Right renal cortex interstitium (tissue), 3 donors: ENCODE data around the gene CD44. TPM values are rescaled to one million over a fixed set of nuclear protein-coding genes. Genes with fewer than 3 reads are reported as not detected.

Experiments used
- DNase-seq, 3 donors: peaks; one replicate each; pipeline ENCODE4 v3.0.0-alpha.2; 2013; ENCODE audit warnings: low read depth in 3 of 3, low spot score in 2 of 3
- polyA plus RNA-seq, 3 donors: library from polyadenylated mRNA; unstranded; fragments of 120-200 nt; gene quantifications; one replicate each; pipeline ENCODE4 v1.2.1, GENCODE V29; 2013; ENCODE audit not compliant: insufficient read length in 3 of 3

Gene CD44
- polyA plus RNA-seq, 3 donors, result 11.9 to 13.9 (median 13.8) TPM

DNA sequence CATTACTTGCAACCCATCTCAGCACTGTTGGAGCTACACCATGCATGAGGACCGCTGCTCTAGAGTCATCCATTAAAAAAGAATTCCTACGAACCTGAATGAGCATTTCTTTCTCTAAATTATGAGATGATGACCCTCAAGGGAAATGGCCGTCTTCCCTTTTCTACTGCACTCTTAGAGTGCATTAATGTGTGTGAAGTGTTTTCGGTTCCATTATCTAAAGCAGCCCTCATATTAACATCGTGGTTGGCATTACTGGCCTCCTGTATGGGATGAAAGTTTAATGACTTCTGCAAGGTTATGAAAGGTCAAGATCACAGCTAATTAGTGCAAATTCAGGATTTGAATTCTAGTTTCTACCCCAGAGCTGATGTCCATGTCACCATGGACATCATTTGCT is 16.7 kb downstream of the CD44 start:
- no peak for DNase-seq

DNA sequence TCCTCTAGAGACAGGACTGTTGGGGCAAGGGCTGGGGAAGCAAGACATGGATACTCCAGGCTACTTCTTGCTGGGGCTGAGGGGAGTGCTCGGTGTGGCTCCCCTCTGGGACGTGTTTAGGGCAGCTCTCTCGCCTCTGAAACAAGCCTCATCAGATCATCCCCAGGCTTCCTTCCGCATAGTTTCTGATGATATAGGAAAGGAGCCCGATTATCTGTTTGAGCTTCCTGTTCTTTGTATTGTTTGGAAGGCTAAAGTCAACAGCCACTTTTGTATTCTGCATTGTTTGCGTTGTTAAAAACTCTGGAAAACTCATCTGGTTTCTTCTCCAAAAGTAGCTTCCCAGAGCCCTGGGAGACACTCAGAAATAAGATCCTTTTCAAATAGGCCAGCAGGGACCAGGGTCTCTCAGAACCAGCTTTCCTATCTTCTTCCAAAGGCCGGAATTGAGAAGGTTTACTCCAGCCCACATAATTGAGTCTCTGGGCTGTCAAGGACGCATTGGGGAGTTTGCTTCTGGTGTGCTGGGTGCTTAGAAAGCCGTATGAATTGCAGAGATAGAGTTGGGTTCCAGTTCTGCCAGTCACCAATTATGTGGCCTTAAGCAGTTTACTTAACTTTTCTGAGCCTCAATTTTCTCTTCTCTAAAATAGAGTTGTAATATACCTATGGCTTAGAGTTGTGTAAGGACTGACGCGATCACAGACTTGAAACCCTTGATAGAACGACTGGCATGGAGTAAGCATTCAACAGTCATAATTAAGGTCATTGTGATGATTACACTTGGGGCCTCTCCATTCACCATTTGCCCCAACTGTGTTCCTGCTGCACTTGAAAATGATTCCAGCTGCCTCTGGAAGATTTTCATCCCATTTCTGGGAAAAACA is 19.1 kb downstream of the CD44 start:
- no peak for DNase-seq

DNA sequence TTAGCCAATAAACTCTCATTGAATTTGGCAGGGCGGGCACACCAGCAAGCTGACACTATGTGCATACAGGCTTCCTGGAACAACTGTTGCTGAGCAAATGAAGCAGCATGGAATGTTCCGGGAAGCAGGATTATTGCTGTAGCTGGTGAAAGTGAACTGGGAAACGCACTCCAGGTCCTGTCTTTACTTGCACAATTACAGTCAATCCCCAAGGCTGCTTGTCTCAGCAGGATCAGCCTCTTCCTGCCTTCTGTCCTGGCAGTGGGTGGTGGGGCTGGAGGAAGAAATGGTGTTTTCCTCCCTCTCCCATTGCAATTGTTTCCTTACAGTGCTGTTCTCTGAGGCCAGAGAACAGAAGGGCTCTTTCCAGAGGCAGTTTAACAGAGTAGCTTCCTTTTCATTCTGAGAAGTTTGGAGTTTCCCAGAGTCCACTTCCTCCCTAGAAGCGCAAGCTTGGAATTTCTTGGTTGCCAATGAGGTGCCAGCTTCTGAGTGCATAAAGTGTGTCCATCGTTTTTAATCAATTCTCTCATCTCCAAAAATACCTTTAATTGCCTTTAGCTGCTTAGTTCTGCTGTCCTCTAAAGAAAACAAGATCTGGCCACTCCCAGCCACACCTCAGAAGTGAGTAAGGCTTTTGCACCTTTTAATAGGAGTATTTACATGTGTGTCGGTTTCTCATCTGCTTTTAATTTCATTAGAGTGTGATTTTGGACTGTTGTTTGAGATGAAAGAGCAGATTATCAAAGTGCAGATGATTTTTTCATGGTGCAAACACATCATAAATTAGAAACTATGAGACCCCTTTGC is 19.9 kb downstream of the CD44 start:
- DNase-seq, result no peak

DNA sequence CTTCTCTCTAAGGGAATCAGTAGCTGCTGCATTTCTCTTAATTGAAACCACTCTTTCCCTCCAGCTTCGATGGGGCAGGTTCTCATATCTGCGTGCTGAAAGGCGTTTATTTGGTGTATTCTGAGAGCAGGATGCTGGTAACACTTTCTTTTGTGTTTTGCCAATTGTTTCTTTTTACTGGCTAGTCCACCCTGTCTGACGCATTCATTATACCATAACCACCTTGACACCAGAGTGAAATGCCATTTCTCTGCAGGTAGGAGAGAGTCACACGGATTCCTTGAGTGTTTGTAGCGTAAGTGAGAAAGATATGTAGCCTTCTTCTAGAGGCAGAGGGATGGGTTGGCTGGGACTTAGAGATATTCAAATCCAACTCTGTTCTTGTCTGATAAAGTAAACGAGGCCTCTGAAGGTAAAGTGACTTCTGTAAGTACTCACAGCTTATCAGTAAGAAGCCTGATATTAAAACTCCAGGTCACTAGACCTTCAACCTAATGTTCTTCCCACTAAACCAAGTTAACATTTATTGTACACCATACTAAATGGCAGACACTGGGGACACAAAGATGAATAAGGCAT is 21.4 kb downstream of the CD44 start:
- no peak for DNase-seq

DNA sequence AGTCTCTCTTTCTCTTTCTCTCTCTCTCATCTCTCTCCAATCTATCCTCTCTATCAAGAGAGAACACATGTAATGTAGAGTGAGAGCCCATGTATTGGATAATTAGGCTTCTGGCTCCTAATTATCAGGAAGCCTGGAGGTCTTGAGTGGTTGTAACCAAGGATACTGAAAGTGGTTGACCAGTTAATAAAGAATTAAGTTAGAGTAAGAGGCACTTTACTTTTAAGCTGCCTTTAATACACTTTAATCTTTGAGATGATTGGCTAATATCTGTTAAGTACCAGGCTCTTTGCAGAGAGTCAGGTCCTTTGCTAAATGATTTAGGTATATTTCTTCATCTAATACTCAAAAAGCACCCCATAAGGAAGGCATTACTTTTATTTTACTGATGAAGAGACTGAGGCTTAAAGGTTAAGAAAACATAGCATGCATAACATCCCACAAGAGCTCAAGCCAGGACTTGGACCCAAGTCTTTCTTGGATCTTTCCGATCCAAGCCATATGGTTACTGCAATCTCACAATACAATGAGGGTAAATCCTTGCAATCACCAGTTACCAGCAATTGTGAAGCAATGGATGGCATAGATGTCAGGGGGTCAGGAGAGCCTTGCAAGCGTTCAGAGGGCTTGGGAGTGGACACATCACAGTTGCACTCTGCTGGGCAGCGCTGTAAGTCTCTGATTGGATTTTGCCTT is 22.1 kb downstream of the CD44 start:
- DNase-seq, result no peak

DNA sequence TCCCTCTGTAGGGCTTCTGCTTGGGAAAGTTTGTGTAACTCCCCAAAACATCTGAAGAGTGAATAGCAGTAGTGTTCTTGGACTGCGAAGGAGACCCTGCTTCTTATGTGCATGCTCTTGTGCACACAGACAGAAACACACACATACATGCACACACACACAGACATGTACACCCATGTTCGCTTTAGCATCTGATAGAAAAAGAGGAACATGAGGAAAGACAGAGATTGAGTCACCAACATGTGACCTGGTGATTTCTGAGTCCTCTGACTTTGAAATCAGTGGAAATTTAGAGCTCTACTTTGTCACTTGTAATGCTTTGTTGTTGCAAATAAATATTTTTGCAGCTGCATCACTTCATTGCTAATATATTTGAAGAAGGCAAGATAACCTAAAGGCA is 23.8 kb downstream of the CD44 start:
- no peak for DNase-seq

DNA sequence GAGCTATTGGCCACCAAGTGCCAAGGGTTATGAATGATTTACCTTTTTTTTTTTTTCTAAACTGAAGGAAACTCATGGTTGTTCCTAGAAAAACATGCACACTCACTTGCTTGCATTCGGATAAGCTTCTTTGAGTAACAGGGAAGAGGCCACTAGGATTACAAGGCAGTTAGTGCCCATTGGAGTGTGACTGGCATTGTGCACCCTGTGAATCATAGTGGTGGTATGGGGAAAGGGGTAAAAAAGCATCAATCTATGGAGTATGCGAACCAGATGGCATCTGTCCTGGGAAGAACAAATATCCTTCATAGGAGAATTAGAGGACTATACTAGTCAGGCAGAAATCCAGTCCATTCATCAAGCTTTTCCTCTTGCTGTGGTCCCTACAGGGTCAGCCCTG is 24.2 kb downstream of the CD44 start:
- DNase-seq, result no peak

DNA sequence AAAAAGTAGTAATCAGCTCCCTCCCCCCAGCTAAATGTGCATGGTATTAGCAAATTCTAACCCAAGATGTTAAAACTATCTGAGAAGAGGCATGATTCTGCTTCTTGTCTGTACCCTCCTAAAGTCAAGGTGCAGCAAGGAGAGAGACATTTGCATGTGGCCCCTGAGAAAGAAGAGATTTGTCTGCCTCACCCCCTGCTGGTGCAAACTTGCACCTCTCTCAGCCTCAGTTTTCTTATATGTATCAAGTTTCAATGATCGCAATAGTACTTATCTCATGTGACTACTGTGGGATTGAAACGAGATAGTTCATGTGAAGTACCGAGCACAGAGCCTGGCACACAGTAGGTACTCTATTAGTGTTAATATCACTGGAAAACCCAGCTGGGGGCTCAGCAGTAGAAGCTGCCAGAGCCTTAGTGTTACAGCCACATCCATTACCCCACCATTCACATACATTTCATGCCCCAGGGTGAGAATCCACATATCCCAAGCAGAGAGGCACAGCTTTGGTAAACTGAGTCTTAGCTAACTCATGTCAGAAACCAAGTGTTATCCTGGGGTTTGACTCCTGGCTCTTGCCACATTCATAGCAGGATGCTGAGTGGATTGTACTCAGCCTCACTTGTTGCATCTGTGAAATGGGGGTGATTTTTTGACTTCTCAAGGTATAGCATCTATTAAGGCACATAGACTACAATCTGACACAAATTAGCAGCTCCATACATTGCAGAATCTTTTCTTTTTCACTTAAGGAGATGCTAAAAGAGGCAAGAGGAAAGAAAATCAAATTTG is 24.9 kb downstream of the CD44 start:
- no peak for DNase-seq

DNA sequence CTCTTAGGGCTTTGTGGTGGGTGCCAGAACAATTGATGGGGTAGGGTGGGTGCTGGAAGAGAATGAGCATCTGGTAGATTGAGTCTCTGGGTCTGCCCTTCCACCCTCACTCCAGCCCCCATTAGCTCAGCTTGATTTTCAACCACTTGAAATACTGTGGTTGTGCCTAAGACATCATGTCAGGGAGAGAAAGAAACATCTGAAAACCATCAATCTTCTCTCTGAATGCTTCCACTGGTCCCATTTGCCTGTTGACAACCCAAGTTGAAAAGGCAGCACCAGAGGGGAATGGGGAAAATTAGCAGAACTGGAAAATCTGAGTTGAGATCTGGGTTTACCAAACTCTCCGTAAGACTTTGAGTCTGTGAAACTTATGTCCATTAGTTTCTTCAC is 26.1 kb downstream of the CD44 start:
- no peak for DNase-seq

DNA sequence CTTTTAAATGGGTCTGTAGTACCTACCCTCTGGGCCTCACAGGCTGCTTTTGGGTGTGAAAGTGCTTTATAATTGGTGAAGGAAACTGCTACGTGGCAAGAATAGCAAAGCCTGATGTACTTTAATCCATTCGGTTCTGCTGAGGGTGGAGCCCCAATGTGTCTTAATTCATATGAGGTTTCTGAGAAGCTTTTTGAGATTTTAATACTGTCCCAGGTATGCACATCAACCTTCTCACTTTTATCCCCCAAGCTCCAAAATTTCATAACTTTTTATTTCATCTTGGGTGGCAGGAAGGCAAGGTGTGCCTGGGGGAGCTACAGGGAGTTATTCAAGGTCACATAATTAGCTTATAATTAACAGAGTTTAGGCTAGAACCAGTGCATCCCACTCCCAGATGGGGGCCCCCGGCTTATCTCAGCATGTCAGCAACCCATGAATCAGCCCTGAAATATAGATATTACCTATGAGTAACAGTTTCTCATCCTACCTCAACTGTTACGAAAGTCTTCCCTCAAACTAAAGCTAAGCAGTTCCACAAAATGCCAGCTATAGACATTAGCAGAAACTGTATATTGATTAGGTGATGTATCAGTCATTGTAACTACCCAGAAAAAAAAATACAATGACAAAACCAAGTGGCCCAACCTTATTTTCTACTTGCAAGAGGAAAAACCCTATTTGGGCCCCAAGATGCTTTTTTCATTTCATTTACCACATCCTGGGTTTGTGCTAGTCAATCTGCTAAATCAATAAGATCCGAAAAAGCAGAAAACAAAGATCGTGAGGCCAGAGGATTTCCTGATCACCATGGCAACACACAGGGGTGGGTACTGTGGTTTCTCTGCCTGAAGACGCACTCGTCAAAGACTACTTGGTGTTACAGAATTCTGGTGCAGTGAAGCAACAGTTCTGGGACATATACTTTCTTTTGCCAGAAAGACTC is 26.7 kb downstream of the CD44 start:
- DNase-seq, result no peak

DNA sequence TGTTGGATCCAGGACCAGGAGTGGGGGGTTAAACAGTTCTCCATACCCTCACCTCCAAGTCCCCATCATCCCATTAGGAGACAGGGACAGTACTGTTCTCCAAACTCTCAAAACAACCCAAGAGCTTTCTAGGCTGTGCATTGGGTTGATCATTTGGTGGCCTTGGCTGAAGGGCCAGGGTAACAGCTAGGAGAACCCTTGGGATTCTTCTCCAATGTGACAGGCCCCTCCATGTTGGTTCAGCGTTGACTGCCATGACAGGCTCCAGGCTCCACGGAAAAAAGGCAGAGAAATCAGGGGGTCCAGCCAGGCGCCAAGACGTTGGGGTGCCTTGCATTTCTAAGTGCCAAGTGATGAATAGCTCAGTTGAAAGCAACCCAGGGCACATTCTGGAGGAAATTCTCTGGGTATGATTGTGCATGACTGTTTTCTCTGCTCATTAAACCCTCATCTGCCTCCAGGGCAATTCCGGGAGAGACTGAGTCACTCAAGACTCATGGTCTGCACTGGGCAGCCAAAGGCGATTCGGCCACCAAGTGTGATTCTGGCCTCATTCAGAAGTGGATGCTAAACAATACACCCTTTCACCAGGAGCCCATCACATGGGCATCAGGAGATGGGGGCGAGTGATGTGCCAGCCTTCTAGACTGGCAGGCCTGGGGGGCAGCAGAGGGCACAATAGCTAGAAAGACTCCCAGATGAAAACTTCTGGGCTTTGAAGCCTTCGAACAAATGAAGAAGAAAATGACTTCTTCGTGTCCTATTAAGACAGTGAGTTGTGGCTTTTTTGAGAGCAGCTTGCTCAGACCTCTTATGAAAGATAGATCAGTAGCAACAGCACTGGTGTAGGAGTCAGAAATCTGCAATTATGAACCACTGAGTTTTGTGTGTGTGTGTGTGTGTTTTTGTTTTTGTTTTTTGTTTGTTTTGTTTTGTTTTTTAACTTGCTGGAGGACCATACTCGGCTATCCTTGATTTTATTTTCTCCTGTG is 27.7 kb downstream of the CD44 start:
- DNase-seq, result no peak

DNA sequence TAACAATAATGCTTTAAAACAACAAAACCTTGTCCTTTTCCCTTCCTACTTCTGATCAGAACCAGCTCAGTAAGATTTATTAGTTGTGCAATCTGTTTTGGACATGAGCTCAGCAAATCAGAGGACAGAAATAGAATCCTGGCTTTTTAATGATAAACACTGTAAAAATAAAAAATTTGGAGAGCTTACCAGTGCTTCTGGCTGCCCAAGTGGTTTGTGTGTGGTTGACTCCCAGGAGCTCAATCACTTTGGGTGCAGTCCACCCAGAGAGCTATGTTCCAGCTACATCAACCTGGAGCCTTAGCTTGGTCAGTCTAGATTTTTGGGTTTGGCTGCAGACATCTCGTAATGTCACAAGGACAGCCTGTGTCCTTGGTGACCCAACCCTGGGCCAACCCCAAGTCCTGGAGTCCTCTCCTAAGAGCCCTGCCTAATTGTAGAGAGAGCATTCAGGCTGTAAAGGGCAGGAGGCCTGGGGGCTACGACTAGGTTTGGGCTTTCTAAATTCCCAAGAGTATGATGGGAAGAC is 28.5 kb downstream of the CD44 start:
- no peak for DNase-seq

DNA sequence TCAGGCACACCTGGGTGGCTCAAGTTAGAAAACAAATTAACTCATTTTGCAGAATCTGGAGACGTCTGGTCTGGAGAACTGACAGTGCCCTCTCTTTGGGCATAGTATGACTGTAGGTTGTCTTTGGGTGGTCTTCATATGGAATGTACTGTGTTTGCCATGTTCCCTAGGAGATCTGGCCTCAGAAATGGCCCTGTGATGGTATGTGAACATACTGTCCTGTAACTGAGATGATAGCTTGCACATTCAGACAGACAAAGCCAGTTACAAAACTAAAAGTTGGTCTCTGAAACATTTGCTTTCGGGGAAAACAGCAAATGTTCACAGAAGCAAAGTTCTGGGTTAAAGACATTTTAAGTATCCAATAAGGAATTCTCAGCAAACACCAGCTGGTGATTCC is 29.7 kb downstream of the CD44 start:
- DNase-seq, result no peak

DNA sequence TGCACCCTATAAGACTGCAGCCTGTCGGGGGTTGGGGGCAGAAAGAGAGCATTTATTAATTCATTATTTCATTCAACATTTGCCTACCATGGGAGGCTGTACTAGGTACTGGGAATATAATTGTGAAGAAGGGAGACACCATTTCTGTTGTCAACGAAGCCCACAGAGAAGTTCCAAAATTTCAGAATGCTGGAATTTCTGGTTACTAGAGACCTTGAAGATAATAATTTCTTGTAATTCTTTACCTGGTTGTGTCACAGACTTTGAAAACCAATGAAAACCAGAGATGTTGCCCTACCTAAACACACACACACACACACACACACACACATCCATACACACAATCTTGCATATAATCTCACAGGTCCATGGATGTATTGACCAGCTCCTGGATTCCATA is 30.1 kb downstream of the CD44 start:
- no peak for DNase-seq

DNA sequence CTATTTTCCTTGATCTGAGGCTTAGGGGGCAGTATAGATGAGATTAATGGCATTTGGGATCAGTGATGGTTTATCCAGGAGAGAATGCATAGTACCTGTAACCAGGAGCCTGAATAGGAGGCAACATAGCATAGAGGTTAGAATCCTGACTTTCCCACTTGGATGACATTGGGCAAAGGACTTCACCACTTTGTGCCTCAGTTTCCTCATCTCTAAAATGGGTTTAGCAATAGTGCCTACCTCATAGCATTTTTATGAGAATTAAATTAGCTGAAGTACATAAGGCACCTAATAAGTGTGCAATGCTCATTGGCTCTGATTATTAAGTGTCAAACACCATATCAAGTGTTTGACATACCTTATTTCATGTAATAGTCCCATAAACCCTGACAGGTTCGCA is 30.8 kb downstream of the CD44 start:
- no peak for DNase-seq

DNA sequence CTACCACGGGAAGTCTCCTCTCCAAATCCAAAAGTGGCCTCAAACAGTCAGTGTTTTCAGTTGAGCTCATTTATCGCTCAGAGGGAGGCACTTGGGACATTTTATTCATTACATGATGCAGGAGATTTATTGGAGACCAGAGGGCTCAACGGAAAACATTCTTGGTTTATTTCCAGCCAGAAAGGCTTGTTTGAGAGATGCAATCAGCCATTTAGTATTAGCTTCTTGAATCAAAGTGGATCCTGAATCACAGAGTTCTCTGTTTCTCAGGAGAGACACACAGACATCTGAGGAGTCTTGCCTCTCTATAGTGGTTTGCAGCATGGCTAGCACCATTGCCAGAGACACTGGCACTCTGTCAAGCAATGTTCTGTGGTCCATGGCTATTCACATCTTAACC is 31.5 kb downstream of the CD44 start:
- DNase-seq, result no peak

DNA sequence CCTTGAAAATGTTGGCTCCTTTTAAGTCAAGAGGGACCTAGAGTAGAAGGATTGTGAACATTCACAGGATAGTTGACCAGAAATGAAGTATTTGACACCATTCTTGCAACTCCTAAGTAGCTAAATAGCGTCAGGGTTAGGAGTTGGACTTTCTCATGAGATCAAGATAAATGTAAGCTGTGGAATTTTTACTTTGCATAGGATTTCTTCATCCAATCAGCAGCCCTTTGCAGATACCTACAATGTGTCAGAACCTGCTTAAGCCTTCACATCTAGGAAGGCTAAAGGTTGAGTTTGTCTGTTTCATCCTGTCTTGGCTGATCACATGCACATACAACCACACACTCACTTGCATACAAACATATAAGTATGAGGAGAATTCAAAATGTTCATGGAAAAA is 32.3 kb downstream of the CD44 start:
- DNase-seq, result no peak
